ENCODE results near the gene HHATL.

- TF ChIP-seq, protein P1, sequence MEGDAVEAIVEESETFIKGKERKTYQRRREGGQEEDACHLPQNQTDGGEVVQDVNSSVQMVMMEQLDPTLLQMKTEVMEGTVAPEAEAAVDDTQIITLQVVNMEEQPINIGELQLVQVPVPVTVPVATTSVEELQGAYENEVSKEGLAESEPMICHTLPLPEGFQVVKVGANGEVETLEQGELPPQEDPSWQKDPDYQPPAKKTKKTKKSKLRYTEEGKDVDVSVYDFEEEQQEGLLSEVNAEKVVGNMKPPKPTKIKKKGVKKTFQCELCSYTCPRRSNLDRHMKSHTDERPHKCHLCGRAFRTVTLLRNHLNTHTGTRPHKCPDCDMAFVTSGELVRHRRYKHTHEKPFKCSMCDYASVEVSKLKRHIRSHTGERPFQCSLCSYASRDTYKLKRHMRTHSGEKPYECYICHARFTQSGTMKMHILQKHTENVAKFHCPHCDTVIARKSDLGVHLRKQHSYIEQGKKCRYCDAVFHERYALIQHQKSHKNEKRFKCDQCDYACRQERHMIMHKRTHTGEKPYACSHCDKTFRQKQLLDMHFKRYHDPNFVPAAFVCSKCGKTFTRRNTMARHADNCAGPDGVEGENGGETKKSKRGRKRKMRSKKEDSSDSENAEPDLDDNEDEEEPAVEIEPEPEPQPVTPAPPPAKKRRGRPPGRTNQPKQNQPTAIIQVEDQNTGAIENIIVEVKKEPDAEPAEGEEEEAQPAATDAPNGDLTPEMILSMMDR (IDR thresholded peaks at IDR 0.05): no peak
- TF ChIP-seq POLR2A (IDR thresholded peaks at IDR 0.05): no peak
These were observed 42.4 kb downstream of the HHATL start for GRCh38 chr3:42660131-42660715.
